ENCODE measurements around the gene LLCFC1. TPM values are rescaled to one million over a fixed set of nuclear protein-coding genes. Genes with fewer than 3 reads are reported as not detected.
"Not testable (repeated sequence)": the region's sequence is repeated elsewhere in the genome, so short reads cannot be mapped to it uniquely, and the experiment has no call there.

LLCFC1 gene
- polyA plus RNA-seq, 1 donor from 2014 or later = not detected

GRCh38 chr7:142974626-142975025, 35.3 kb downstream of the LLCFC1 start:
- Histone ChIP-seq H3K36me3 (ENCODE audit: insufficient read depth, low read length) (no peaks in the 10 kb centered on the region), H3K9me3 (ENCODE audit: low read length) (peaks cover 6% of the 10 kb centered on the region), H3K27ac (ENCODE audit: low read length) (no peak overlapping the region), H3K27me3 (ENCODE audit: insufficient read depth, low read depth, low read length) (no peaks in the 10 kb centered on the region), H3K9ac (ENCODE audit: low read length) (no peak overlapping the region), H3K79me2 (replicated peaks; ENCODE audit: insufficient read depth, low read length) (no peaks in the 10 kb centered on the region), H3K4me2 (ENCODE audit: low read length) (no peak overlapping the region), H3K4me3 (ENCODE audit: low read length) (no peak overlapping the region), H4K20me1 (ENCODE audit: insufficient read depth) (no peaks in the 10 kb centered on the region), H2AFZ (ENCODE audit: low read depth, low read length) (no peak overlapping the region), H3K9me2 (ENCODE audit: insufficient read depth, low read length) (no peaks in the 10 kb centered on the region), H3F3A (ENCODE audit: insufficient read depth, low read length, poor library complexity, severe bottlenecking) (no peaks in the 10 kb centered on the region)
- no peak for TF ChIP-seq EZH2 (IDR thresholded peaks at IDR 0.05; ENCODE audit: borderline replicate concordance, insufficient read depth, low read length, poor library complexity, severe bottlenecking)
- TF ChIP-seq TAF1 (IDR thresholded peaks at IDR 0.05; ENCODE audit: low read depth) = no peak
- TF ChIP-seq, protein P1, sequence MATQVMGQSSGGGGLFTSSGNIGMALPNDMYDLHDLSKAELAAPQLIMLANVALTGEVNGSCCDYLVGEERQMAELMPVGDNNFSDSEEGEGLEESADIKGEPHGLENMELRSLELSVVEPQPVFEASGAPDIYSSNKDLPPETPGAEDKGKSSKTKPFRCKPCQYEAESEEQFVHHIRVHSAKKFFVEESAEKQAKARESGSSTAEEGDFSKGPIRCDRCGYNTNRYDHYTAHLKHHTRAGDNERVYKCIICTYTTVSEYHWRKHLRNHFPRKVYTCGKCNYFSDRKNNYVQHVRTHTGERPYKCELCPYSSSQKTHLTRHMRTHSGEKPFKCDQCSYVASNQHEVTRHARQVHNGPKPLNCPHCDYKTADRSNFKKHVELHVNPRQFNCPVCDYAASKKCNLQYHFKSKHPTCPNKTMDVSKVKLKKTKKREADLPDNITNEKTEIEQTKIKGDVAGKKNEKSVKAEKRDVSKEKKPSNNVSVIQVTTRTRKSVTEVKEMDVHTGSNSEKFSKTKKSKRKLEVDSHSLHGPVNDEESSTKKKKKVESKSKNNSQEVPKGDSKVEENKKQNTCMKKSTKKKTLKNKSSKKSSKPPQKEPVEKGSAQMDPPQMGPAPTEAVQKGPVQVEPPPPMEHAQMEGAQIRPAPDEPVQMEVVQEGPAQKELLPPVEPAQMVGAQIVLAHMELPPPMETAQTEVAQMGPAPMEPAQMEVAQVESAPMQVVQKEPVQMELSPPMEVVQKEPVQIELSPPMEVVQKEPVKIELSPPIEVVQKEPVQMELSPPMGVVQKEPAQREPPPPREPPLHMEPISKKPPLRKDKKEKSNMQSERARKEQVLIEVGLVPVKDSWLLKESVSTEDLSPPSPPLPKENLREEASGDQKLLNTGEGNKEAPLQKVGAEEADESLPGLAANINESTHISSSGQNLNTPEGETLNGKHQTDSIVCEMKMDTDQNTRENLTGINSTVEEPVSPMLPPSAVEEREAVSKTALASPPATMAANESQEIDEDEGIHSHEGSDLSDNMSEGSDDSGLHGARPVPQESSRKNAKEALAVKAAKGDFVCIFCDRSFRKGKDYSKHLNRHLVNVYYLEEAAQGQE (IDR thresholded peaks at IDR 0.05; ENCODE audit: borderline replicate concordance) = no peak
- no peak for TF ChIP-seq RAD21 (conservative IDR thresholded peaks at IDR 0.05)

DNA sequence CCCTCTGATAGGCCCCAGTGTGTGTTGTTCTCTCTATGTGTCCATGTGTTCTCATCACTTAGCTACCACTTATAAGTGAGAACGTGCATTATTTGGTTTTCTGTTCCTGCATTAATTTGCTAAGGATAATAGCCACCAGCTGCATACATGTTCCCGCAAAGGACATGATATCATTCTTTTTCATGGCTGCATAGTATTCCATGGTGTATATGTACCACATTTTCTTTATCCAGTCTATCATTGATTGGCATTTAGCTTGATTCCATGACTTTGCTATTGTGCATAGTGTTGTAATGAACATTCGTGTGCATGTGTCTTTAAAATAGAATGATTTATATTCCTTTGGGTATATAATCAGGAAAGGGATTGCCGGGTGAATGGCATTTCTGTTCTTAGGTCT, 39.1 kb downstream of the LLCFC1 start:
- H3F3A ChIP-seq (ENCODE audit: insufficient read depth, low read length, poor library complexity, severe bottlenecking); H3K79me2 ChIP-seq (replicated peaks; ENCODE audit: insufficient read depth, low read length); H3K9me2 ChIP-seq (ENCODE audit: insufficient read depth, low read length); H3K27ac ChIP-seq (ENCODE audit: low read length); H3K4me3 ChIP-seq (ENCODE audit: low read length); H3K27me3 ChIP-seq (ENCODE audit: insufficient read depth, low read depth, low read length); H2AFZ ChIP-seq (ENCODE audit: low read depth, low read length); H3K9me3 ChIP-seq (ENCODE audit: low read length); H3K4me2 ChIP-seq (ENCODE audit: low read length); H3K36me3 ChIP-seq (ENCODE audit: insufficient read depth, low read length); H3K9ac ChIP-seq (ENCODE audit: low read length); H4K20me1 ChIP-seq (ENCODE audit: insufficient read depth): not testable (repeated sequence)

DNA sequence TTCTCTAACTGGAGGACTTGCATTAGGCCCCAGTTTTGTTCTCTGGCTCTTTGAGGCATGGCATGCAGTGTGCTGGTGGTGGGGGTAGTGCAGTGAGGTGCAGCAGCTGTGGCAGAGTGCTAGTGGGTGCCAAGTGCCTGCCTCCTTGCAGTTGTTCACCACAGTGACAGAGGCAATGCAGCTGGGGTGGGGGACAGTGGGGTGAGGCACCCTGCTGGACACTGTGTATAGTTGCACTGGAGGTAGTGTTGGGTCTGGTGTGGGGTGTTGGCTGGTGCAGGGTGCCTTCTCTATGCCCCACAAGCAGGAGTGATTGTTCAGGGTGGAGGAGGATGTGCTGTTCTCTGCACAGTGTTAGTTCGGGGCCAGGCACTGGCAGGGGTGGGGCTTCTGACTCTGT, 44.5 kb downstream of the LLCFC1 start:
- no peak overlapping the region for H3K9ac ChIP-seq (ENCODE audit: low read length)
- no peaks in the 10 kb centered on the region for H3F3A ChIP-seq (ENCODE audit: insufficient read depth, low read length, poor library complexity, severe bottlenecking)
- H2AFZ ChIP-seq (ENCODE audit: low read depth, low read length) = no peak overlapping the region
- H3K4me2 ChIP-seq (ENCODE audit: low read length) = no peak overlapping the region
- H3K27me3 ChIP-seq (ENCODE audit: insufficient read depth, low read depth, low read length) = no peaks in the 10 kb centered on the region
- H3K79me2 ChIP-seq (replicated peaks; ENCODE audit: insufficient read depth, low read length) = no peaks in the 10 kb centered on the region
- H3K27ac ChIP-seq (ENCODE audit: low read length) = no peak overlapping the region
- no peaks in the 10 kb centered on the region for H3K9me2 ChIP-seq (ENCODE audit: insufficient read depth, low read length)
- no peaks in the 10 kb centered on the region for H3K36me3 ChIP-seq (ENCODE audit: insufficient read depth, low read length)
- H3K4me3 ChIP-seq (ENCODE audit: low read length) = no peak overlapping the region
- TF ChIP-seq CTCF (IDR thresholded peaks at IDR 0.05; ENCODE audit: poor library complexity, severe bottlenecking) (no peak), EP300 (conservative IDR thresholded peaks at IDR 0.05; ENCODE audit: poor library complexity, severe bottlenecking) (no peak), MXI1 (conservative IDR thresholded peaks at IDR 0.05; ENCODE audit: poor library complexity, severe bottlenecking) (no peak), EZH2 (IDR thresholded peaks at IDR 0.05; ENCODE audit: borderline replicate concordance, insufficient read depth, low read length, poor library complexity, severe bottlenecking) (no peak), TAF1 (IDR thresholded peaks at IDR 0.05; ENCODE audit: low read depth) (no peak), SMC3 (conservative IDR thresholded peaks at IDR 0.05; ENCODE audit: poor library complexity) (no peak), POLR2AphosphoS5 (IDR thresholded peaks at IDR 0.05) (no peak), RAD21 (conservative IDR thresholded peaks at IDR 0.05) (no peak)
- TF ChIP-seq, protein P1 (IDR thresholded peaks at IDR 0.05; ENCODE audit: borderline replicate concordance) = no peak
- H4K20me1 ChIP-seq (ENCODE audit: insufficient read depth) = no peaks in the 10 kb centered on the region
- peaks cover 3% of the 10 kb centered on the region for H3K9me3 ChIP-seq (ENCODE audit: low read length)
